HG02840 (cell line): ENCODE results near the gene NF1.
"Not testable (repeated sequence)": the region's sequence is repeated elsewhere in the genome, so short reads cannot be mapped to it uniquely, and the experiment has no call there.

ENCODE experiments used
- ATAC-seq: cut with Tn5 transposase; IDR thresholded peaks from one replicate; pipeline ENCODE4 v1.9.1; 2021; ENCODE audit warnings: mild to moderate bottlenecking, moderate library complexity, moderate number of reproducible peaks; ENCODE audit not compliant: unreplicated experiment, low FRiP score

Gene NF1

GRCh38 chr17:31291820-31292219 lies 197.0 kb downstream of the NF1 start:
- no peak for ATAC-seq

GRCh38 chr17:31293581-31293980 lies 198.8 kb downstream of the NF1 start:
- no peak for ATAC-seq

GRCh38 chr17:31294231-31294630 lies 199.5 kb downstream of the NF1 start:
- no peak for ATAC-seq

- no peak for ATAC-seq
Observed at GRCh38 chr17:31294820-31295488, 200.2 kb downstream of the NF1 start.

- ATAC-seq, result no peak
Observed at GRCh38 chr17:31295489-31295871, 200.7 kb downstream of the NF1 start.

- ATAC-seq, result no peak
Observed at GRCh38 chr17:31296142-31296541, 201.4 kb downstream of the NF1 start.

- ATAC-seq, result no peak
Observed at GRCh38 chr17:31297090-31297489, 202.3 kb downstream of the NF1 start, which contains the start of gene OMG. TSS of gene OMG (minus strand) at chr17:31297239. CDS start at chr17:31296331, 908 bp downstream.

GRCh38 chr17:31299624-31300023 lies 204.8 kb downstream of the NF1 start:
- no peak for ATAC-seq

GRCh38 chr17:31307640-31308039 lies 212.9 kb downstream of the NF1 start:
- no peak for ATAC-seq

- no peak for ATAC-seq
Observed at GRCh38 chr17:31308372-31309334, 213.9 kb downstream of the NF1 start.

- ATAC-seq, result no peak
Observed at GRCh38 chr17:31309556-31309955, 214.8 kb downstream of the NF1 start.

GRCh38 chr17:31310260-31310659 lies 215.5 kb downstream of the NF1 start:
- no peak for ATAC-seq

GRCh38 chr17:31310886-31311285 lies 216.1 kb downstream of the NF1 start:
- ATAC-seq, result no peak

GRCh38 chr17:31311526-31311925 lies 216.7 kb downstream of the NF1 start:
- ATAC-seq, result no peak

- not testable (repeated sequence) for ATAC-seq
Observed at GRCh38 chr17:31312223-31312622, 217.4 kb downstream of the NF1 start.

- no peak for ATAC-seq
Observed at GRCh38 chr17:31313982-31314781, 219.4 kb downstream of the NF1 start, which contains the start of gene EVI2B. TSS of gene EVI2B (minus strand) at chr17:31314054. CDS start at chr17:31305609, 8,445 bp downstream.

- no peak for ATAC-seq
Observed at GRCh38 chr17:31314782-31315100, 220.0 kb downstream of the NF1 start.

GRCh38 chr17:31318298-31318801 lies 223.6 kb downstream of the NF1 start:
- ATAC-seq, result no peak

GRCh38 chr17:31318851-31319661 lies 224.3 kb downstream of the NF1 start:
- no peak for ATAC-seq

- no peak for ATAC-seq
Observed at GRCh38 chr17:31320241-31320640, 225.5 kb downstream of the NF1 start.
